Measurements from ENCODE around the gene DGKE. TPM values are rescaled to one million over a fixed set of nuclear protein-coding genes. Genes with fewer than 3 reads are reported as not detected.

Gene DGKE
- total and polyA plus RNA-seq, 2 donors (not counting 3 experiments of a cell fraction or from before 2014, with no cell fraction given) = 4.9 to 22.9 TPM

DNA sequence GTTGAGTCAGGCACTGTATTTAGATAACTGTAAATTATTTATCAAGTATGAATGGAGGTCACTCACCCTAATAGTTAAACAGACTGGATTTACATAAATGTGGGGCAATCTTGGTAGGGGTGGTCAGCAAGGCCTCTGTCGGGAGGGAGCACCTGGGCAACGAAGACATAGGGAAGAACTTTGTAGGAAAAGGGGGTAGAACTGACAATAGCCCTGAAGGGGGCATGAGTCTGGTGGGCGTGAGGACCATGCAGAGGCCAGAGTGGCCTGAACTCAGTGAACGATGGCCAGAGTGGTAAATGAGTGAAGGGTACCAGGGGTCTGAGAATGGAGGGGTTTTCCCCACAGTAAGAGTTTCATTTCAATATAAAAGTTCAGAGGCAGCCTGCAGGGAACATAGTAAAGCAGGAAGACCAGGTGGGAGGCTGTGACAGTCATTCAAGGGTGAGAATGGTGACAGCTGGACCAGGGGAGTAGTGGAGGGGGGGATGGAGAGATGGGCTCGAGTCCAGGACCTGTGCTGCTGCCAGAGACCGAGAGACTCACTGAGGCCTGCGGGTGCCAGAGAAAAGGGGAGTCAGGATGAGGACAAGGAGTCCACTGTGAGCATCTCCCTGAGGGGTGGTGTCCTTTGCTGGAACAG is 3.1 kb upstream of the DGKE start:
- CTCF ChIA-PET = interaction anchor here (7.8 kb wide), 1 partner anchor 11 kb away, joined by 71 read pairs; no protein-coding TSS in a partner anchor
- TF ChIP-seq GATA2 (IDR thresholded peaks at IDR 0.05; ENCODE audit: insufficient read depth, insufficient read length, low read depth, low read length) = no peak
- TF ChIP-seq EZH2 (IDR thresholded peaks at IDR 0.05; ENCODE audit: borderline replicate concordance, low read depth, low read length, severe bottlenecking) = no peak
- TF ChIP-seq FOS (IDR thresholded peaks at IDR 0.05; ENCODE audit: borderline replicate concordance, insufficient read depth, low read length) = no peak
- TF ChIP-seq JUN (IDR thresholded peaks at IDR 0.05; ENCODE audit: borderline replicate concordance, insufficient read depth, insufficient read length, low read depth) = no peak
- TF ChIP-seq POLR2AphosphoS5 (IDR thresholded peaks at IDR 0.05; ENCODE audit: insufficient read depth, low read depth, low read length) = no peak
- TF ChIP-seq POLR2A (IDR thresholded peaks at IDR 0.05; ENCODE audit: low read depth, low read length) = no peak
- TF ChIP-seq, protein P1, sequence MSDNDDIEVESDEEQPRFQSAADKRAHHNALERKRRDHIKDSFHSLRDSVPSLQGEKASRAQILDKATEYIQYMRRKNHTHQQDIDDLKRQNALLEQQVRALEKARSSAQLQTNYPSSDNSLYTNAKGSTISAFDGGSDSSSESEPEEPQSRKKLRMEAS (IDR thresholded peaks at IDR 0.05; ENCODE audit: insufficient read depth, insufficient read length) = no peak
- TF ChIP-seq, protein P2, sequence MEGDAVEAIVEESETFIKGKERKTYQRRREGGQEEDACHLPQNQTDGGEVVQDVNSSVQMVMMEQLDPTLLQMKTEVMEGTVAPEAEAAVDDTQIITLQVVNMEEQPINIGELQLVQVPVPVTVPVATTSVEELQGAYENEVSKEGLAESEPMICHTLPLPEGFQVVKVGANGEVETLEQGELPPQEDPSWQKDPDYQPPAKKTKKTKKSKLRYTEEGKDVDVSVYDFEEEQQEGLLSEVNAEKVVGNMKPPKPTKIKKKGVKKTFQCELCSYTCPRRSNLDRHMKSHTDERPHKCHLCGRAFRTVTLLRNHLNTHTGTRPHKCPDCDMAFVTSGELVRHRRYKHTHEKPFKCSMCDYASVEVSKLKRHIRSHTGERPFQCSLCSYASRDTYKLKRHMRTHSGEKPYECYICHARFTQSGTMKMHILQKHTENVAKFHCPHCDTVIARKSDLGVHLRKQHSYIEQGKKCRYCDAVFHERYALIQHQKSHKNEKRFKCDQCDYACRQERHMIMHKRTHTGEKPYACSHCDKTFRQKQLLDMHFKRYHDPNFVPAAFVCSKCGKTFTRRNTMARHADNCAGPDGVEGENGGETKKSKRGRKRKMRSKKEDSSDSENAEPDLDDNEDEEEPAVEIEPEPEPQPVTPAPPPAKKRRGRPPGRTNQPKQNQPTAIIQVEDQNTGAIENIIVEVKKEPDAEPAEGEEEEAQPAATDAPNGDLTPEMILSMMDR (IDR thresholded peaks at IDR 0.05; ENCODE audit: extremely low read depth in 1 of 2, insufficient read depth in 1 of 2, low read depth in 1 of 2, low read length in 2 of 2) = no peak
- no peak for TF ChIP-seq MYC (IDR thresholded peaks at IDR 0.05; ENCODE audit: low read depth, low read length)
- POLR2A ChIA-PET = no interaction called here
- peaks cover 0 to 2% of the 10 kb centered on the region in 2 experiments for H3K36me3 ChIP-seq (ENCODE audit: control insufficient read depth in 2 of 2, extremely low read depth in 1 of 2, insufficient read depth in 2 of 2, low read length in 2 of 2)
- no peak overlapping the region for H3K27ac ChIP-seq (ENCODE audit: insufficient read depth, low read depth, low read length)
- DNase-seq (ENCODE audit: low read depth, low spot score) = no peak
- H3K27me3 ChIP-seq (ENCODE audit: control insufficient read depth in 2 of 2, insufficient read depth in 2 of 2, low read length in 2 of 2) = no peaks in the 10 kb centered on the region
- H3K4me3 ChIP-seq (replicated peaks in 1 of 3; ENCODE audit: insufficient read depth in 1 of 3, low read depth in 1 of 3, low read length in 3 of 3) = no peak overlapping the region
- no peak overlapping the region for H3K4me2 ChIP-seq (ENCODE audit: insufficient read depth, low read length)
- FAIRE-seq = no peak
- H3K4me1 ChIP-seq (ENCODE audit: control insufficient read depth, extremely low read depth, insufficient read depth, low read length) = peaks cover 18% of the 10 kb centered on the region
- H3K9me1 ChIP-seq (replicated peaks; ENCODE audit: control insufficient read depth, extremely low read depth, insufficient read depth, low read length) = no peaks in the 10 kb centered on the region
- intact Hi-C loops (cut with micrococcal nuclease) = no loop called here
- H3K9ac ChIP-seq (replicated peaks; ENCODE audit: extremely low read depth, insufficient read depth, low read length) = no peak overlapping the region
- dilution Hi-C loops (cut with MboI; ENCODE audit: extremely low pct_ligation_motif_present, low sequenced_read_pairs) = no loop called here
- H3K79me2 ChIP-seq (ENCODE audit: control insufficient read depth, insufficient read depth, low read length) = peaks cover 21% of the 10 kb centered on the region
- H3K9me3 ChIP-seq (replicated peaks; ENCODE audit: control insufficient read depth, insufficient read depth, low read length) = no peaks in the 10 kb centered on the region
- no peaks in the 10 kb centered on the region for H4K20me1 ChIP-seq (replicated peaks; ENCODE audit: control insufficient read depth, extremely low read depth, insufficient read depth, low read length)
- BruUV-seq (replicated peaks) = no TSS peak
- no peak overlapping the region for H2AFZ ChIP-seq (ENCODE audit: low read depth, low read length)

Measured in endothelial cell of umbilical vein (primary cell).